Spleen (tissue), 7 donors: ENCODE results near the gene SNU13.

ENCODE experiments used
- CTCF ChIP-seq, 11 experiments: fragments of 200-600 bp in 7 of 11; fragments of 450-650 bp in 4 of 11; sonication (generic) in 4 of 11; IDR thresholded peaks in 8 of 11; conservative IDR thresholded peaks in 3 of 11; 1 replicate in 7 of 11; 2 replicates in 4 of 11; pipeline versions ENCODE4 v1.4.0 to v1.8.0; 2016 to 2021; ENCODE audit warnings: antibody characterized with exemption in 11 of 11, inconsistent platforms in 4 of 11, mild to moderate bottlenecking in 1 of 11
- POLR2A ChIP-seq, 3 donors: fragments of 450-650 bp; IDR thresholded peaks; one replicate each; pipeline ENCODE4 v1.5.1; 2017; ENCODE audit warnings: antibody characterized with exemption in 3 of 3, mild to moderate bottlenecking in 1 of 3
- POLR2AphosphoS5 ChIP-seq, 3 donors: sonication (generic); formaldehyde crosslinking; IDR thresholded peaks; one replicate each; pipeline ENCODE4 v1.5.1; 2017; ENCODE audit warnings: antibody characterized with exemption in 3 of 3
- donor health status: DM: no; HTN: no; CAD: no; lungs with moderate emphysema.
- donor health status: DM: no; HTN: no; CAD: no.
- donor health status: DM: no; HTN: no; CAD: no.

DNA sequence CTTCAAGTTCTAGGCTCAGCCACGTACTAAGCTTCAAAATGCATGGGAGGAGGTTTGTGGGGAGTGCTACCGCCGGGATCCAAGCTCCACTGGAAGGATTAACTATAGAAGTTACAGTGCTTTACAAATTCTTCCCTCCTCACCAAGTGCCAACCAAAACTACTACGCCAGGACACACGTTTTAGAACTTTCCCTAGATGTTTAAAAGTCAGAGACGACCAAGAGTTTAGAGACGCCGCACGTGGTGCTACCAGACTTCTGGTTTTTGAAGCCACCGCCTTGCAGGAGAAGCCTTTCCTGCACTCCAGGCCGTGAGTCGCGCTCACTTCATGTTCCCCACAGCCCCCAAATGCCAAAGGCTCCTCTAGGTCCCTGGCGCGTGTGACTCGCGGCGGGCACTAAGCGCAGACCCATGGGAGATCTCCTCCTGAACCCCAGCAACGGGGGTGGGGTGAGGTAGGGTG lies 734 bp downstream of the SNU13 start:
- TF ChIP-seq POLR2A (IDR thresholded peaks at IDR 0.05) (no peak), CTCF (IDR thresholded peaks at IDR 0.05 in 8 of 11, conservative IDR thresholded peaks at IDR 0.05 in 3 of 11) (no peak), POLR2AphosphoS5 (IDR thresholded peaks at IDR 0.05) (no peak)
